IPS DF 4.7 (cell line): ENCODE measurements around the gene HMG20A.
A peak's percentile ranks its signal among the peaks of the same experiment; 100 is the strongest.

Experiments
- DNase-seq: peaks from one replicate; pipeline ENCODE4 v3.0.0-alpha.2; 2013; ENCODE audit warnings: low spot score; ENCODE audit errors: extremely low read depth

HMG20A gene

GRCh38 chr15:77497942-77498361, 77.3 kb downstream of the HMG20A start:
- DNase-seq, result no peak

GRCh38 chr15:77499087-77499760, 78.5 kb downstream of the HMG20A start:
- DNase-seq, result no peak

GRCh38 chr15:77500989-77501388, 80.3 kb downstream of the HMG20A start:
- no peak for DNase-seq

- no peak for DNase-seq
These were observed 81.8 kb downstream of the HMG20A start for GRCh38 chr15:77502379-77503095.

- no peak for DNase-seq
These were observed 82.6 kb downstream of the HMG20A start for GRCh38 chr15:77503240-77503639.

- DNase-seq, result no peak
These were observed 83.1 kb downstream of the HMG20A start for GRCh38 chr15:77503764-77504163.

- DNase-seq, result no peak
These were observed 83.6 kb downstream of the HMG20A start for GRCh38 chr15:77504306-77504705.

GRCh38 chr15:77504871-77505270, 84.2 kb downstream of the HMG20A start:
- no peak for DNase-seq

- DNase-seq, result no peak
These were observed 84.9 kb downstream of the HMG20A start for GRCh38 chr15:77505556-77505955.

- DNase-seq, result no peak
These were observed 85.8 kb downstream of the HMG20A start for GRCh38 chr15:77506311-77507142.

- DNase-seq, result no peak
These were observed 86.6 kb downstream of the HMG20A start for GRCh38 chr15:77507143-77507897.

GRCh38 chr15:77507911-77508310, 87.2 kb downstream of the HMG20A start:
- DNase-seq, result no peak

GRCh38 chr15:77508541-77509243, 88.0 kb downstream of the HMG20A start:
- no peak for DNase-seq

GRCh38 chr15:77510066-77511057, 89.7 kb downstream of the HMG20A start:
- DNase-seq, result peak; percentile 86

GRCh38 chr15:77511869-77512268, 91.2 kb downstream of the HMG20A start:
- DNase-seq, result no peak

GRCh38 chr15:77513226-77513625, 92.5 kb downstream of the HMG20A start:
- DNase-seq, result no peak

GRCh38 chr15:77514641-77515402, 94.1 kb downstream of the HMG20A start:
- DNase-seq, result no peak

- no peak for DNase-seq
These were observed 94.9 kb downstream of the HMG20A start for GRCh38 chr15:77515613-77516012.

GRCh38 chr15:77516076-77516475, 95.4 kb downstream of the HMG20A start:
- no peak for DNase-seq
